GM23338 (cell line): ENCODE measurements around the gene SLC44A4. TPM values are rescaled to one million over a fixed set of nuclear protein-coding genes. Genes with fewer than 3 reads are reported as not detected.

Experiments
- ATAC-seq: fragments of 200-7000 bp; cut with Tn5 transposase; 3 replicates; pipeline ENCODE4 v1.9.1; 2020
- DNase-seq: peaks from one replicate; pipeline ENCODE4 v3.0.0-alpha.2; 2015; ENCODE audit warnings: low spot score
- H2AFZ ChIP-seq: fragments of 200-600 bp; sonication (generic); 2 replicates; pipeline ENCODE4 v1.8.0; 2016; ENCODE audit warnings: antibody characterized with exemption, mild to moderate bottlenecking, moderate library complexity
- H3F3A ChIP-seq: fragments of 200-600 bp; sonication (generic); replicated peaks from 2 replicates; pipeline ENCODE4 v1.8.0; 2017; ENCODE audit warnings: antibody characterized with exemption, mixed run types, low read depth
- H3K27ac ChIP-seq: fragments of 200-600 bp; sonication (generic); 2 replicates; pipeline ENCODE4 v1.6.1; 2016; ENCODE audit warnings: low read depth
- H3K27me3 ChIP-seq: fragments of 200-600 bp; sonication (generic); 2 replicates; pipeline ENCODE4 v1.8.0; 2016; ENCODE audit warnings: mild to moderate bottlenecking, mixed run types, moderate library complexity; ENCODE audit not compliant: insufficient read depth
- H3K36me3 ChIP-seq: fragments of 200-600 bp; sonication (generic); 2 replicates; pipeline ENCODE4 v1.8.0; 2016; ENCODE audit warnings: mild to moderate bottlenecking; ENCODE audit not compliant: insufficient read depth
- H3K4me1 ChIP-seq: fragments of 200-600 bp; sonication (generic); 2 replicates; pipeline ENCODE4 v1.8.0; 2016; ENCODE audit warnings: mild to moderate bottlenecking, moderate library complexity; ENCODE audit not compliant: insufficient read depth
- H3K4me2 ChIP-seq: fragments of 200-600 bp; sonication (generic); 2 replicates; pipeline ENCODE4 v1.7.1; 2017; ENCODE audit warnings: mixed run types
- H3K4me3 ChIP-seq: fragments of 200-600 bp; sonication (generic); 2 replicates; pipeline ENCODE4 v1.6.1; 2016; ENCODE audit warnings: mixed run types
- H3K79me2 ChIP-seq: fragments of 200-600 bp; sonication (generic); replicated peaks from 2 replicates; pipeline ENCODE4 v1.8.0; 2017; ENCODE audit warnings: mild to moderate bottlenecking; ENCODE audit not compliant: insufficient read depth
- H3K9me2 ChIP-seq: fragments of 200-600 bp; sonication (generic); 2 replicates; pipeline ENCODE4 v1.8.0; 2017; ENCODE audit not compliant: insufficient read depth
- H4K20me1 ChIP-seq: fragments of 200-600 bp; sonication (generic); replicated peaks from 2 replicates; pipeline ENCODE4 v1.8.0; 2017; ENCODE audit warnings: mild to moderate bottlenecking; ENCODE audit not compliant: insufficient read depth
- H3K27ac Mint-ChIP-seq: 2 replicates; pipeline ENCODE4 v1.8.0; 2020; ENCODE audit warnings: inconsistent platforms, mild to moderate bottlenecking, moderate library complexity, mixed read lengths
- H3K27me3 Mint-ChIP-seq: 3 replicates; pipeline ENCODE4 v1.8.0; 2022; ENCODE audit warnings: low read depth, mild to moderate bottlenecking, moderate library complexity, mixed read lengths, inconsistent platforms; ENCODE audit not compliant: insufficient read depth, poor library complexity
- H3K36me3 Mint-ChIP-seq: 3 replicates; pipeline ENCODE4 v1.8.0; 2021; ENCODE audit warnings: low read depth, mild to moderate bottlenecking, inconsistent platforms, moderate library complexity, mixed read lengths
- H3K4me1 Mint-ChIP-seq: 3 replicates; pipeline ENCODE4 v1.8.0; 2020; ENCODE audit warnings: mild to moderate bottlenecking, inconsistent platforms, mixed read lengths
- H3K4me3 Mint-ChIP-seq: 3 replicates; pipeline ENCODE4 v1.8.0; 2021; ENCODE audit warnings: moderate library complexity, mild to moderate bottlenecking, inconsistent platforms, mixed read lengths
- H3K9me3 Mint-ChIP-seq: 3 replicates; pipeline ENCODE4 v1.8.0; 2020; ENCODE audit warnings: moderate library complexity, mild to moderate bottlenecking, inconsistent platforms, mixed read lengths
- CREB1 ChIP-seq: fragments of 250-450 bp; sonication (Bioruptor Pico); IDR thresholded peaks from 2 replicates; pipeline ENCODE4 v1.5.0; 2020; ENCODE audit warnings: low read depth, mild to moderate bottlenecking, moderate library complexity
- JUNB ChIP-seq: IDR thresholded peaks from one replicate; pipeline ENCODE4 v1.6.1; 2016; ENCODE audit warnings: antibody characterized with exemption; ENCODE audit not compliant: unreplicated experiment
- NANOG ChIP-seq: IDR thresholded peaks from 2 replicates; pipeline ENCODE4 v1.6.1; 2016; ENCODE audit warnings: antibody characterized with exemption, borderline replicate concordance
- POLR2AphosphoS5 ChIP-seq: IDR thresholded peaks from 2 replicates; pipeline ENCODE4 v1.6.1; 2016; ENCODE audit warnings: antibody characterized with exemption, low read depth
- STAT1 ChIP-seq: IDR thresholded peaks from one replicate; pipeline ENCODE4 v1.6.1; 2016; ENCODE audit warnings: antibody characterized with exemption; ENCODE audit not compliant: unreplicated experiment
- ZNF331 ChIP-seq: fragments of 250-450 bp; sonication (Bioruptor Pico); IDR thresholded peaks from 2 replicates; pipeline ENCODE4 v1.5.0; 2020; ENCODE audit warnings: low read depth, mild to moderate bottlenecking, moderate library complexity
- ZNF462 ChIP-seq: fragments of 250-450 bp; sonication (Bioruptor Pico); IDR thresholded peaks from 2 replicates; pipeline ENCODE4 v1.5.0; 2020; ENCODE audit warnings: mild to moderate bottlenecking, moderate library complexity
- polyA plus RNA-seq: library from polyadenylated mRNA; unstranded; fragments of >200 nt; fragmentation: Nextera tagmentation; extraction: Ambion mirVana; gene quantifications from 2 replicates; pipeline ENCODE4 v1.2.1, GENCODE V29; 2016
- total RNA-seq: library from RNA; depleted of rRNA; stranded (reverse); fragments of >200 nt; shearing (Covaris generic); gene quantifications from 2 replicates; pipeline ENCODE4 v1.2.3, GENCODE V29; 2014

The SLC44A4 gene
- total and polyA plus RNA-seq, 2 experiments from 2014 or later, result 1.1 to 3.7 TPM

- TF ChIP-seq ZNF462 (CRISPR knock-in tag), result no peak
- 0 out of 2 replicates have a peak, but pooled peaks have one; percentile 37 for TF ChIP-seq CREB1
- TF ChIP-seq NANOG, result no peak
- TF ChIP-seq JUNB, result no peak
- TF ChIP-seq ZNF331, result no peak
- TF ChIP-seq STAT1, result no peak
Measured at GRCh38 chr6:31815025-31815838, 63.6 kb downstream of the SLC44A4 start, which contains the start of the genes HSPA1A and HSPA1L (continued).

- H3K4me3 Mint-ChIP-seq, result peak overlapping the region; percentile 89
- peak overlapping the region; percentile 86 for H3K4me2 ChIP-seq
- H3K27ac ChIP-seq, result peak overlapping the region; percentile 95
- peak overlapping the region; percentile 99 for H3K27ac Mint-ChIP-seq
- H3K27me3 ChIP-seq, result no peaks in the 10 kb centered on the region
- H2AFZ ChIP-seq, result no peak overlapping the region; the same call in 1 of the 2 replicates
- peaks cover 10% of the 10 kb centered on the region; the same call in 2 of the 3 replicates for H3K9me3 Mint-ChIP-seq
- TF ChIP-seq POLR2AphosphoS5, result peak; percentile 44
- no peak for TF ChIP-seq CREB1
- peaks cover 9% of the 10 kb centered on the region; the same call in 2 of the 3 replicates for H3K36me3 Mint-ChIP-seq
- H3K4me3 ChIP-seq, result peak overlapping the region; percentile 63
- H3K4me1 ChIP-seq, result peaks cover 25% of the 10 kb centered on the region
- no peaks in the 10 kb centered on the region for H3K36me3 ChIP-seq
- ATAC-seq (peak; percentile 77), DNase-seq (peak; percentile 99)
- peaks cover 17% of the 10 kb centered on the region for H3K79me2 ChIP-seq
- peaks cover 19% of the 10 kb centered on the region for H3K4me1 Mint-ChIP-seq
- H3K27me3 Mint-ChIP-seq, result peaks cover 29% of the 10 kb centered on the region
- H3F3A ChIP-seq, result 0 out of 2 replicates have a peak, but pooled peaks cover 6% of the 10 kb centered on the region
- peaks cover 9% of the 10 kb centered on the region; the same call in 1 of the 2 replicates for H4K20me1 ChIP-seq
- H3K9me2 ChIP-seq, result no peaks in the 10 kb centered on the region
Measured at GRCh38 chr6:31814677-31815024, 64.1 kb downstream of the SLC44A4 start.
